ENCODE results near the gene FER. TPM values are rescaled to one million over a fixed set of nuclear protein-coding genes. Genes with fewer than 3 reads are reported as not detected.

The FER gene
- total RNA-seq, 1 experiment from 2014 or later: 29.3 TPM

GRCh38 chr5:109173036-109173794 is 425.5 kb downstream of the FER start:
- no peak for DNase-seq (ENCODE audit: low spot score)

GRCh38 chr5:109177227-109177626 is 429.5 kb downstream of the FER start:
- no peak for DNase-seq (ENCODE audit: low spot score)

- DNase-seq (ENCODE audit: low spot score): no peak
Measured at GRCh38 chr5:109177782-109178181, 430.1 kb downstream of the FER start.

DNA sequence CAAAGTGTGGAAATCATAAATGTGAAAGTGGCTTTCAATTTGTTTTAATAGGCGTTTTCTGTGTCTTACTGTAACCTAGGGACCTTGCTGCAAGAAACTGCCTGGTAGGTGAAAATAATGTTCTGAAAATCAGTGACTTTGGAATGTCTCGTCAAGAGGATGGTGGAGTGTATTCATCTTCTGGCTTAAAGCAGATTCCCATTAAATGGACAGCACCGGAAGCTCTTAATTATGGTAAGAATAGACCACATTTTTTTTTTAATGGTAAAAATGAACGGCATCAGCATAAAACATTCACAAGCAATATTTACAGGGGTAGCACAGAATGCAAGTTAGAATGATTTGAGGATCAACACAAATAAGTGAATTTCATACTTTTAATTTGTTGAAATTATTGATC is 433.0 kb downstream of the FER start:
- no peak for DNase-seq (ENCODE audit: low spot score)

GRCh38 chr5:109186759-109187158 is 439.1 kb downstream of the FER start:
- no peak for DNase-seq (ENCODE audit: low spot score)

GRCh38 chr5:109191153-109191558 is 443.5 kb downstream of the FER start:
- DNase-seq (ENCODE audit: low spot score): peak; percentile 49

- DNase-seq (ENCODE audit: low spot score): no peak
Measured at GRCh38 chr5:109192027-109192426, 444.3 kb downstream of the FER start.

GRCh38 chr5:109192555-109193281 is 445.0 kb downstream of the FER start:
- no peak for DNase-seq (ENCODE audit: low spot score)

GRCh38 chr5:109195667-109196066 is 448.0 kb downstream of the FER start:
- no peak for DNase-seq (ENCODE audit: low spot score)

GRCh38 chr5:109196087-109196822 is 448.6 kb downstream of the FER start:
- DNase-seq (ENCODE audit: low spot score): no peak

GRCh38 chr5:109196823-109197160 is 449.1 kb downstream of the FER start:
- no peak for DNase-seq (ENCODE audit: low spot score)

DNA sequence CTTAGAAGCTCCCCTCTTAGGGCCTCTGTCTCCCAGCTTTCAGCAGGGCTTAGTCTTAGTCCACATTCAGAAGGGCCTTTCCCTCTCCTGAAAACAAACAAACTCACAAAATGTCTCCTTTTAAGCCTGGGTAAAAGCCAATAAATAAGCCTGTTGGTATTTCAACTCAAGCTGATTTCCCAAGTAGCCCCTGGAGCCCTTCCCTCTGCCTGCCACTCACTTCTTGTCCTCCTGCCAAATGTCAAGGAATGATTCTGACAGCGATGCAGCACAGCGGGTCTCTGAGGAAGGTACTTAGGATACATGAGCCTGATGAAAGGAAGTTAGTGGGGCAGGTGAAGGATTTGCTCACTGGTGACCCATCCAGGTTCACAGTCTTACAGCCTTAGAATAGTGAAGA is 451.6 kb downstream of the FER start:
- DNase-seq (ENCODE audit: low spot score): no peak

- no peak for DNase-seq (ENCODE audit: low spot score)
Measured at GRCh38 chr5:109199799-109200620, 452.3 kb downstream of the FER start.

- DNase-seq (ENCODE audit: low spot score): no peak
Measured at GRCh38 chr5:109215040-109215439, 467.3 kb downstream of the FER start.

DNA sequence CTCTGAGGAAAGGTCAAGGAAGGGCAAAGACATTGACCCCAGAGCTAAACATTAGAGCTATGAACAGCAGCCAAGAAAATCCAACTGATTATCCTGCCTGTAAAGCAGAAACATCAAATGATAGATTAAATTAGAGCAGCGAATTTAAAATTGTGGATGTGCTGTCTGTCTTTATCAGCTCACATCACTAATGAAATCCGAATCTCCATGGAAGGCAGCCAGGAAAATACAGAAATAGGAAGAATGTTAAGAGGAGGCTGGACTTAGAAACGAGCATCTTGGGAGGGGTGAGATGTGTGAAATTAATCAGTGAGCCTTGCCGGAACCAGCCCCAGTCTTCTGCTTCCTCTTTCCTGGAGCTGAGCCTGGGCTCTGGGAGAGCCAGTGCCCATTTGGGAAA is 471.1 kb downstream of the FER start:
- no peak for DNase-seq (ENCODE audit: low spot score)

GRCh38 chr5:109223531-109223930 is 475.8 kb downstream of the FER start:
- DNase-seq (ENCODE audit: low spot score): no peak

- DNase-seq (ENCODE audit: low spot score): no peak
Measured at GRCh38 chr5:109224276-109224882, 476.7 kb downstream of the FER start.

- no peak for DNase-seq (ENCODE audit: low spot score)
Measured at GRCh38 chr5:109225716-109226625, 478.3 kb downstream of the FER start.

GRCh38 chr5:109230369-109230768 is 482.7 kb downstream of the FER start:
- no peak for DNase-seq (ENCODE audit: low spot score)

GRCh38 chr5:109231331-109231730 is 483.6 kb downstream of the FER start:
- DNase-seq (ENCODE audit: low spot score): no peak

Data from H4 (cell line).